Measurements from ENCODE around the gene ETFA. TPM values are rescaled to one million over a fixed set of nuclear protein-coding genes. Genes with fewer than 3 reads are reported as not detected.

Gene ETFA
- total RNA-seq, 1 donor from 2014 or later: 497 TPM

- peak; percentile 13 for ATAC-seq
- intact Hi-C loops (cut with micrococcal nuclease): no loop called here
- DNase-seq: no peak
Measured at GRCh38 chr15:76341366-76342057, 30.2 kb upstream of the ETFA start.

GRCh38 chr15:76340803-76341365 is 29.6 kb upstream of the ETFA start:
- ATAC-seq (peak; percentile 45), DNase-seq (peak; percentile 40)
- intact Hi-C loops (cut with micrococcal nuclease): no loop called here

- ATAC-seq: peak; percentile 24
- peak; percentile 50 for DNase-seq
- intact Hi-C loops (cut with micrococcal nuclease): no loop called here
Measured at GRCh38 chr15:76340198-76340802, 29.0 kb upstream of the ETFA start.

GRCh38 chr15:76339305-76340197 is 28.3 kb upstream of the ETFA start:
- intact Hi-C loops (cut with micrococcal nuclease): no loop called here
- ATAC-seq (no peak), DNase-seq (no peak)

- DNase-seq: no peak
- intact Hi-C loops (cut with micrococcal nuclease): no loop called here
- ATAC-seq: no peak
Measured at GRCh38 chr15:76338486-76339304, 27.4 kb upstream of the ETFA start.

GRCh38 chr15:76337696-76338485 is 26.6 kb upstream of the ETFA start:
- DNase-seq: no peak

GRCh38 chr15:76337059-76337695 is 25.9 kb upstream of the ETFA start:
- DNase-seq (no peak), ATAC-seq (no peak)
- intact Hi-C loops (cut with micrococcal nuclease): no loop called here

More at GRCh38 chr15:76337696-76338485, 26.6 kb upstream of the ETFA start:
- intact Hi-C loops (cut with micrococcal nuclease): no loop called here
- ATAC-seq: no peak

GRCh38 chr15:76336254-76337058 is 25.2 kb upstream of the ETFA start, which contains the start of gene ISL2:
Gene ISL2, plus strand, starts transcription at chr15:76336773. Its CDS starts 111 bp downstream, at chr15:76336884.
- DNase-seq (peak; percentile 65), ATAC-seq (peak; percentile 12)
- intact Hi-C loops (cut with micrococcal nuclease): no loop called here

- intact Hi-C loops (cut with micrococcal nuclease): no loop called here
- DNase-seq: no peak
- no peak for ATAC-seq
Measured at GRCh38 chr15:76335307-76336253, 24.3 kb upstream of the ETFA start.

GRCh38 chr15:76334438-76335306 is 23.4 kb upstream of the ETFA start:
- ATAC-seq (no peak), DNase-seq (no peak)
- intact Hi-C loops (cut with micrococcal nuclease): no loop called here

- ATAC-seq (no peak), DNase-seq (no peak)
- intact Hi-C loops (cut with micrococcal nuclease): no loop called here
Measured at GRCh38 chr15:76333720-76334437, 22.6 kb upstream of the ETFA start.

GRCh38 chr15:76333309-76333708 is 22.0 kb upstream of the ETFA start:
- no peak for DNase-seq
- ATAC-seq: no peak
- intact Hi-C loops (cut with micrococcal nuclease): no loop called here

- ATAC-seq (no peak), DNase-seq (no peak)
- intact Hi-C loops (cut with micrococcal nuclease): no loop called here
Measured at GRCh38 chr15:76332796-76333195, 21.5 kb upstream of the ETFA start.

GRCh38 chr15:76330080-76330680 is 18.9 kb upstream of the ETFA start:
- ATAC-seq (peak; percentile 67), DNase-seq (peak; percentile 43)
- intact Hi-C loops (cut with micrococcal nuclease): no loop called here

Data from left ventricle myocardium superior (tissue), 1 donor.